Endodermal cell (in vitro differentiated cells): Measurements from ENCODE around the gene S100P. TPM values are rescaled to one million over a fixed set of nuclear protein-coding genes. Genes with fewer than 3 reads are reported as not detected.

ENCODE experiments used
- DNase-seq: peaks from one replicate; pipeline ENCODE4 v3.0.0-alpha.2; 2017
- H3K27ac ChIP-seq: 2 replicates; pipeline ENCODE4 v1.5.1; 2013; ENCODE audit warnings: mild to moderate bottlenecking, low read depth, low read length, moderate library complexity
- H3K27me3 ChIP-seq: 2 replicates; pipeline ENCODE4 v1.6.1; 2013; ENCODE audit warnings: mild to moderate bottlenecking, low read length, moderate library complexity; ENCODE audit not compliant: insufficient read depth, control insufficient read depth, poor library complexity, severe bottlenecking
- H3K36me3 ChIP-seq: 2 replicates; pipeline ENCODE4 v1.7.0; 2013; ENCODE audit warnings: mild to moderate bottlenecking, low read length, moderate library complexity; ENCODE audit not compliant: control insufficient read depth, insufficient read depth
- H3K4me1 ChIP-seq: one replicate; pipeline ENCODE4 v1.7.0; 2013; ENCODE audit warnings: low read length; ENCODE audit not compliant: control insufficient read depth, insufficient read depth
- H3K4me3 ChIP-seq: 2 replicates; pipeline ENCODE4 v1.5.1; 2013; ENCODE audit warnings: mild to moderate bottlenecking, low read length, moderate library complexity
- H3K9ac ChIP-seq: 2 replicates; pipeline ENCODE4 v1.6.1; 2013; ENCODE audit warnings: mild to moderate bottlenecking, low read length, moderate library complexity; ENCODE audit not compliant: poor library complexity, severe bottlenecking; ENCODE audit errors: extremely low read depth
- H3K9me3 ChIP-seq: 2 replicates; pipeline ENCODE4 v1.6.1; 2013; ENCODE audit warnings: mild to moderate bottlenecking, low read length, moderate library complexity; ENCODE audit not compliant: control insufficient read depth
- H3K27ac Mint-ChIP-seq: 2 replicates; pipeline ENCODE4 v1.8.0; 2020; ENCODE audit warnings: mixed read lengths
- H3K27me3 Mint-ChIP-seq: 2 replicates; pipeline ENCODE4 v1.8.0; 2021; ENCODE audit warnings: mild to moderate bottlenecking, mixed read lengths; ENCODE audit not compliant: insufficient read depth
- H3K36me3 Mint-ChIP-seq: 2 replicates; pipeline ENCODE4 v1.8.0; 2020; ENCODE audit warnings: low read depth, mixed read lengths
- H3K4me1 Mint-ChIP-seq: 2 replicates; pipeline ENCODE4 v1.8.0; 2020; ENCODE audit warnings: mixed read lengths
- H3K4me3 Mint-ChIP-seq: 2 replicates; pipeline ENCODE4 v1.8.0; 2020; ENCODE audit warnings: mild to moderate bottlenecking, moderate library complexity, mixed read lengths
- H3K9me3 Mint-ChIP-seq: 2 replicates; pipeline ENCODE4 v1.8.0; 2020; ENCODE audit warnings: mild to moderate bottlenecking, mixed read lengths
- CTCF ChIP-seq: fragments of 200-600 bp; sonication (generic); conservative IDR thresholded peaks from 2 replicates; pipeline ENCODE4 v1.5.0; 2021; ENCODE audit warnings: antibody characterized with exemption, mild to moderate bottlenecking
- WGBS, 2 experiments: methylation state at CpG; one replicate each; pipeline versions ENCODE4 v1.1.5 to v1.1.7; 2013; ENCODE audit warnings: missing lambda C conversion rate in 2 of 2, mixed read lengths in 1 of 2; ENCODE audit not compliant: insufficient coverage in 1 of 2, insufficient read length in 1 of 2; 5-methylcytosine and 5-hydroxymethylcytosine counted together
- total RNA-seq, 2 donors: library from RNA; stranded (reverse); fragmentation: NEBNext Ultra II Directional in 1 of 2; extraction: Animal tissue kit (Norgen Biotek cat#: 25700) in 1 of 2; gene quantifications; 2 replicates in 1 of 2; 3 replicates in 1 of 2; pipeline ENCODE4 v1.2.1, GENCODE V29; 2021

Gene S100P
- total RNA-seq, 2 donors from 2014 or later, result not detected

DNA sequence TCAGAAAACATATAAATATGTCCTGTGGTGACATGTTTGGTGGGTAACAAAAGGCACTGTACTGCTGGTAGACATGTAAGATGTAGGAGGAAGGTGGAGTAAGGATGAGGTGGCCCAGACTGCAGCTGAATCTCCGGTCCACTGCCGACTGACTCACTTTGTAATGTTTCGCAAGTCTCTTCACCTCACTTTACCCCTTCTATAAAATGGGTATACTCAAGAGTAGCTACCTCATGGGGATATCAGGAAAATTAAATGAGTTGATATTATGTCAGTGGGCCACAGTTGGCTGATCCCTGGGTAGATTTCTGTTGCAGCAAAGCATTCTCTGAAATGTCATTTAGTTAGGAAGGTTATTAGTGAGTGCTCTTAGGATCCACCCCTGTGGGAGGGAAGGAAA lies 31.1 kb upstream of the S100P start:
- no peaks in the 10 kb centered on the region for H3K4me1 Mint-ChIP-seq
- Histone ChIP-seq H3K4me3 (no peak overlapping the region), H3K9me3 (no peaks in the 10 kb centered on the region), H3K27me3 (peaks cover 32% of the 10 kb centered on the region), H3K36me3 (no peaks in the 10 kb centered on the region), H3K9ac (no peak overlapping the region), H3K4me1 (no peaks in the 10 kb centered on the region), H3K27ac (no peak overlapping the region)
- no peaks in the 10 kb centered on the region for H3K9me3 Mint-ChIP-seq
- DNase-seq, result no peak
- H3K27ac Mint-ChIP-seq, result no peak overlapping the region
- 90% methylated on average over 2 of the region's 3 CpGs; no CpG with 5 or more reads in 1 of the 2 experiments for WGBS, 2 experiments
- TF ChIP-seq CTCF, result no peak
- H3K4me3 Mint-ChIP-seq, result no peak overlapping the region
- peaks cover 50% of the 10 kb centered on the region for H3K27me3 Mint-ChIP-seq
- no peaks in the 10 kb centered on the region for H3K36me3 Mint-ChIP-seq

DNA sequence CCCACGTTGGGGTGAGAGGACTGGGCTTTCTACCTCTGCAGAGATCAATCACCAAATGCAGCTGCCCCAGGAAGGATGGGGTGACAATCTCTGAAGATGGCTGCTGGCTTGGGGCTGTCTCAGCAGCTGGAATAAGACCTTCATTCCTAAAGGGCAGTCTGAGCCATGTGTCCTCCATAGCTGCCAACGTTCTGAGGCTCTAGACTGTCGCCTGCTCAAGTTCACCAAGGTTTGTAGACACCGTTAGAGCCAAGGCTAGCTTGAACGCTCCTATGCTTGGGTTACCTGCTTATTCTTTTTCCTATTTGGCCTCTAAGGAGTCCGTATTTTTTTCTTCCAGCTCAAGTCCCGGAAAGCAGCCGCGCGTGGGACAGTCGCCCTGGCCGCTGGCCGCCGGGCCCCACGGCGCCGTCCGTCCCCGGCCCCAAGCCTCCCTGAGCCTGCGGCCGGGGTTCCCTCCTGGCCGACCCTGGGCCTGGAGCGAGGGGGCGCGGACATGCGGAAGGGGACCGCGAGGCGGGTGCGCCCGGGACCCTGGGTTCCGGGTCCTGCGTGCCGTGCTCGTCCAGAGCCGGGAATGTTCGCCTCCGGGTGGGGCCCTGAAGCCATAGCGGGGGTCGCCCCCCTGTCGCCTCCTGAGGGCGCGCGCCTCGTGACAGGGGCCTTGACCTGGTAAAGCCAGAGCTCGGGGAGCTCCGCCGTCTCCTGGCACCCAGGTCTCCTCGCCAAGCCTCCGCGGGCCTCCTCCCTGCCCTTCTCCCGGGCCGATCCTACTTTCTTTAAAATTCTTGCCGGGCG lies 29.9 kb upstream of the S100P start:
- Histone ChIP-seq H3K27ac (no peak overlapping the region), H3K4me3 (no peak overlapping the region), H3K36me3 (no peaks in the 10 kb centered on the region), H3K27me3 (peaks cover 31% of the 10 kb centered on the region), H3K9ac (no peak overlapping the region), H3K4me1 (no peaks in the 10 kb centered on the region), H3K9me3 (no peaks in the 10 kb centered on the region)
- Mint-ChIP-seq H3K36me3 (no peaks in the 10 kb centered on the region), H3K9me3 (no peaks in the 10 kb centered on the region), H3K27ac (no peak overlapping the region), H3K4me3 (no peak overlapping the region), H3K27me3 (peaks cover 45% of the 10 kb centered on the region), H3K4me1 (no peaks in the 10 kb centered on the region)
- no peak for DNase-seq
- 67 to 81% methylated on average over 25 to 55 of the region's 55 CpGs for WGBS, 2 experiments
- no peak for TF ChIP-seq CTCF

GRCh38 chr4:6665320-6665654 lies 28.4 kb upstream of the S100P start:
- Histone ChIP-seq H3K27ac (no peak overlapping the region), H3K9ac (no peak overlapping the region), H3K4me1 (no peaks in the 10 kb centered on the region), H3K36me3 (no peaks in the 10 kb centered on the region), H3K4me3 (no peak overlapping the region), H3K27me3 (peaks cover 18% of the 10 kb centered on the region), H3K9me3 (no peaks in the 10 kb centered on the region)
- peaks cover 30% of the 10 kb centered on the region for H3K27me3 Mint-ChIP-seq
- no peak overlapping the region for H3K4me3 Mint-ChIP-seq
- 93 to 98% methylated on average over 6 to 8 of the region's 9 CpGs for WGBS, 2 experiments
- no peaks in the 10 kb centered on the region for H3K9me3 Mint-ChIP-seq
- no peak overlapping the region for H3K27ac Mint-ChIP-seq
- DNase-seq, result no peak
- no peaks in the 10 kb centered on the region for H3K36me3 Mint-ChIP-seq
- no peaks in the 10 kb centered on the region for H3K4me1 Mint-ChIP-seq
- TF ChIP-seq CTCF, result no peak
